Endothelial cell of umbilical vein (primary cell): ENCODE measurements around the gene ATP12A.

Source experiments
- EZH2 ChIP-seq: IDR thresholded peaks from 2 replicates; pipeline ENCODE4 v1.6.1; 2012; ENCODE audit warnings: borderline replicate concordance, low read depth, mild to moderate bottlenecking, moderate library complexity, low read length, inconsistent platforms; ENCODE audit not compliant: severe bottlenecking
- GATA2 ChIP-seq: IDR thresholded peaks from 2 replicates; pipeline ENCODE4 v1.7.0; 2011; ENCODE audit warnings: low read depth, mild to moderate bottlenecking, moderate library complexity, mixed read lengths, low read length; ENCODE audit not compliant: insufficient read length, insufficient read depth
- MAX ChIP-seq: IDR thresholded peaks from 2 replicates; pipeline ENCODE4 v1.6.1; 2011; ENCODE audit not compliant: insufficient read depth, insufficient read length
- MYC ChIP-seq: IDR thresholded peaks from one replicate; pipeline ENCODE4 v1.6.1; 2011; ENCODE audit warnings: mild to moderate bottlenecking, low read depth, low read length
- POLR2A ChIP-seq: IDR thresholded peaks from 2 replicates; pipeline ENCODE4 v1.6.1; 2012; ENCODE audit warnings: low read depth, mild to moderate bottlenecking, control low read depth, low read length
- POLR2AphosphoS5 ChIP-seq: IDR thresholded peaks from 2 replicates; pipeline ENCODE4 v1.6.1; 2012; ENCODE audit warnings: low read depth, mild to moderate bottlenecking, control low read depth, low read length, moderate library complexity; ENCODE audit not compliant: insufficient read depth
- TF ChIP-seq, protein P1 (sequence below), 2 donors: IDR thresholded peaks; 1 replicate in 1 of 2; 2 replicates in 1 of 2; pipeline ENCODE4 v1.5.1; 2011; ENCODE audit warnings: low read length in 2 of 2, mild to moderate bottlenecking in 2 of 2, moderate library complexity in 2 of 2, control low read depth in 1 of 2, inconsistent platforms in 1 of 2, low read depth in 1 of 2; ENCODE audit not compliant: insufficient read depth in 1 of 2; ENCODE audit errors: extremely low read depth in 1 of 2

DNA sequence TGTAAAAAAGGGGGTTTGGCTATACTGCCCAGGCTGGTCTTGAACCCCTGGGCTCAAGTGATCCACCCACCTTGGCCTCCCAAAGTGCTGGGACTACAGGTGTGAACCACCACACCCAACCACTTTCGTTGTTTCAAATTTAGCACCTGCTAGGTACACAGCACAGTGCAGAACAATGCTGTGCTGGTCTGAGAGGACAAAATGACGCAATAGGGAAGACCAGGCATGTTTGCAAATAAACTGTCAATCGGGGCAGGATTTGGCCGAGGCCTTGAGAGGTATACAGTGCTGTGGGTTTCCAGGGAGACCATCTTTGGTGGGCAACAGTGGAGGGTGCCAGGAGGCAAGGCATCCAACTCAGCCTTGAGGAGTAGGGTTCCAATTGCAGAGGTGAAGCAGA lies 37.0 kb downstream of the ATP12A start:
- TF ChIP-seq POLR2A (no peak), POLR2AphosphoS5 (no peak), MAX (no peak), EZH2 (no peak), GATA2 (no peak), MYC (no peak)
- TF ChIP-seq, protein P1, sequence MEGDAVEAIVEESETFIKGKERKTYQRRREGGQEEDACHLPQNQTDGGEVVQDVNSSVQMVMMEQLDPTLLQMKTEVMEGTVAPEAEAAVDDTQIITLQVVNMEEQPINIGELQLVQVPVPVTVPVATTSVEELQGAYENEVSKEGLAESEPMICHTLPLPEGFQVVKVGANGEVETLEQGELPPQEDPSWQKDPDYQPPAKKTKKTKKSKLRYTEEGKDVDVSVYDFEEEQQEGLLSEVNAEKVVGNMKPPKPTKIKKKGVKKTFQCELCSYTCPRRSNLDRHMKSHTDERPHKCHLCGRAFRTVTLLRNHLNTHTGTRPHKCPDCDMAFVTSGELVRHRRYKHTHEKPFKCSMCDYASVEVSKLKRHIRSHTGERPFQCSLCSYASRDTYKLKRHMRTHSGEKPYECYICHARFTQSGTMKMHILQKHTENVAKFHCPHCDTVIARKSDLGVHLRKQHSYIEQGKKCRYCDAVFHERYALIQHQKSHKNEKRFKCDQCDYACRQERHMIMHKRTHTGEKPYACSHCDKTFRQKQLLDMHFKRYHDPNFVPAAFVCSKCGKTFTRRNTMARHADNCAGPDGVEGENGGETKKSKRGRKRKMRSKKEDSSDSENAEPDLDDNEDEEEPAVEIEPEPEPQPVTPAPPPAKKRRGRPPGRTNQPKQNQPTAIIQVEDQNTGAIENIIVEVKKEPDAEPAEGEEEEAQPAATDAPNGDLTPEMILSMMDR (IDR thresholded peaks at IDR 0.05; ENCODE audit: extremely low read depth in 1 of 2, insufficient read depth in 1 of 2, low read depth in 1 of 2, low read length in 2 of 2): no peak
